Stimulated activated CD8-positive, alpha-beta memory T cell treated with anti-CD3 and anti-CD28 coated beads, Interleukin-4, amount 100 ng/mL, for 4 hours (primary cell): ENCODE data around the gene CDH4.
"Not testable (repeated sequence)": the region's sequence is repeated elsewhere in the genome, so short reads cannot be mapped to it uniquely, and the experiment has no call there.

Experiments
- DNase-seq, 2 donors: peaks; one replicate each; pipeline ENCODE4 v3.0.0-alpha.2; 2020; ENCODE audit warnings: low read depth in 2 of 2, low spot score in 1 of 2

The CDH4 gene

DNA sequence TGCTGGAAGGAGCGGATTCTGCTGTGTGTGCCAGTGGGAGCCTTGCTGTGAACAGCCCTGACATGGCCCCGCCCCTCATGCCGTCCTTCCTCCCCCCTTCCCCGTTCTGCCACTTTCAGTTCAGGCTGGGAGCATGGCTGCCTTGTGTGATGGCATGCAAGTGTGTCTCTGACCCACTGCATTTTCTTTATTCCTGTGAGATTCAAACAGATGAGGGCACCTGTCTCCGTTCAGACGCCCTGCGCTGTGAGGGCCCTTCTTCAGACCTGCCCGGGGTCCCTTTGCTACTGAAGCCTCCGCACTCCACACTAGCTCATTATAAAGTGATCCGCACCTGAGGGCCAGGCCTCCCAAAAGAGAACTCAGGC is 725.3 kb downstream of the CDH4 start:
- DNase-seq, result no peak

DNA sequence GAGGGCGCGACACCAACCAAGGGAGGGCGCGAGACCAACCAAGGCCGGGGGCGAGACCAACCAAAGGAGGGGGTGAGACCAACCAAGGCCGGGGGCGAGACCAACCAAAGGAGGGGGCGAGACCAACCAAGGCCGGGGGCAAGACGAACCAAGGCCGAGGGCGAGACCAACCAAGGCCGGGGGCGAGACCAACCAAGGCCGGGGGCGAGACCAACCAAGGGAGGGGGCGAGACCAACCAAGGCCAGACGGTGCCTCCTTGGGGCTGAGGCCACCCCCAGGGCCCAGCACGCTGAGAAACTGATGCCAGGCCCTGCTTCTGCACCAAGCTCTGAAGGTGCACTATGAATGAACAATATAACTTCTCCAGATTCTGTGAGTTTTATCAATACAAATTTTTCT is 726.4 kb downstream of the CDH4 start:
- no peak for DNase-seq

GRCh38 chr20:61979090-61979489 is 727.0 kb downstream of the CDH4 start:
- no peak for DNase-seq

DNA sequence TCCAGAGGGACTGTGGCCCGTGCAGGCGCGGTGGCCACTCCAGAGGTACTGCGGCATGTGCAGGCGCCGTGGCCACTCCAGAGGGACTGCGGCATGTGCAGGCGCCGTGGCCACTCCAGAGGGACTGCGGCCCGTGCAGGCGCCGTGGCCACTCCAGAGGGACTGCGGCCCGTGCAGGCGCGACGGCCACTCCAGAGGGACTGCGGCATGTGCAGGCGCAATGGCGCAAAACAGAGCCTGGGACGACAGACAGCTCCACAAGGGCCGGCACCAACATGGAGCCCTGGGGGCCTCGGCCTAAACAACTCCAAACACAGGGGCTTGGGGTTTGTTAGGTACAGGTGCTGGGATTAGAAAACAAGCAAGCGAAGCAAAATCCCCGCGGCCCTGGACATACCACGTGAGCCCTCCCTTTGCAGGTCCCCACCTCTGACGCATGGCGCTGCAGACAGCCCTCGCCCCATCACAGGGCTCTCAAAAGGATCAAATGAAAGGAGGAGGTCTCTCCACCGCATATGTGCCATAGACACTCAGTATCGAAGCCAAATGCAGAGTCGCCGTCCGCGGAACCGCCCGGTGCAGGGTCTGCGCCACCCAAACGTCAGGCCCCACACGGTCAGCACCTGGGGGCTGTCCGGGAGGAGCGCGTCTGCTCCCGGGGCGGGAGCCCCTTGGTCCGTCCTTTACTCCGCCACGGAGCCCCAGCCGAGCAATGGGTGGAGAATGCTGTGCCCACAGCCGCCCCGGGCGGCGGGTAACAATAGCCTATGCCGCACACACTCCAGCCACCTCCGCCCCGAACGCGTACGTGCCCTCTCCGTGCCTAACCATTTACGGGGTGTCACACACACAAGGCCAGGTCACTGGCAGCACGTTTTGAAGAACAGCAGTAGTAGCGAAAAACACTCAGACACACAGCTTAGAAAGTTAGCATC is 727.9 kb downstream of the CDH4 start:
- no peak for DNase-seq

- DNase-seq, result no peak
These were observed 728.9 kb downstream of the CDH4 start for GRCh38 chr20:61980647-61981583.

DNA sequence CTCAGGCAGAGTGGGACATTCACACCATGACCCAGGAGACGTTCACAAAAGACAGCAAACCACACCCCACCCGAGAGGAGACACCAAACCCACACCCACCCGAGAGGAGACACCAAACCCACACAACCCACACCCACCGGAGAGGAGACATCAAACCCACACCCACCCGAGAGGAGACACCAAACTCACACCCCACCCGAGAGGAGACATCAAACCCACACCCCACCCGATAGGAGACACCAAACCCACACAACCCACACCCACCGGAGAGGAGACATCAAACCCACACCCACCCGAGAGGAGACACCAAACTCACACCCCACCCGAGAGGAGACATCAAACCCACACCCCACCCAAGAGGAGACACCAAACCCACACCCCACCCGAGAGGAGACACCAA is 729.6 kb downstream of the CDH4 start:
- DNase-seq, result not testable (repeated sequence)

DNA sequence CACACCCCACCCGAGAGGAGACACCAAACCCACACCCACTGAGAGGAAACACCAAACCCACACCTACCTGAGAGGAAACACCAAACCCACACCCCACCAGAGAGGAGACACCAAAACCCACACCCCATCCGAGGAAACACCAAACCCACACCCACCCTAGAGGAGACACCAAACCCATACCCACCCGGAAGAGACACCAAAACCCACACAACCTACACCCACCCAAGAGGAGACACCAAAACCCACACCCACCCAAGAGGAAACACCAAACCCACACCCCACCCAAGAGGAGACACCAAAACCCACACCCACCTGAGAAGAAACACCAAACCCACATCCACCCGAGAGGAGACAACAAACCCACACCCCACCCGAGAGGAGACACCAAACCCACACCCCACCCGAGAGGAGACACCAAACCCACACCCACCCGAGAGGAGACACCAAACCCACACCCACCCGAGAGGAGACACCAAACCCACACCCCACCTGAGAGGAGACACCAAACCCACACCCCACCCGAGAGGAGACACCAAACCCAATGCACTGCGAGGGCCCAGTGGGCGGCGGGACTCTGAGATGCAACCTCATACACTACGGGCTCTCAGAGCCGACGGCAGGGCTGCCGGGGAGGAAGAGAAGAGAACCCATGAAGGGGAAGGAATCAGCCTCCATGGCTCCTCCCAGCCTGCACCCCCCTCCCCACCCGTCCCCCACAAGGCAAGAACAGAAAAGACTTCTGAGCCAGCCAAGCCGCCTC is 730.3 kb downstream of the CDH4 start:
- no peak for DNase-seq

- DNase-seq, result no peak
These were observed 730.9 kb downstream of the CDH4 start for GRCh38 chr20:61982951-61983315.

DNA sequence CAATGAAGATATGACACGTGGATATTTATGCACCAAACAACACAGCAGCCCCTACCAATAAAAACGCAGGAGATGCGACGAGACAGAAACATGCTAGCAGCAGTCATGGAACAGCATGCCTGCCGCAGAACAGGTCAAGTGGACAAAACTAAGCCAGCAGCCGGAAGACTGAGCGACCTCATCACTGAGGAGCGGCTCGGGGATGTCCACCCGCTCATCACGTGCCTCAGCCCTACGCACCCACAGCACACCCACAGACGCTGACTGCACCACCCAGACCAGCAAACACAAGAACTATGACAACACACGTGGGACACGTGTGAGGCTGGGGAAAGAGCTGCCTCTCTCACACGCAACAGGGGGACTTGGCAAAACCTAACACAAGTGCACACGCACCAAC is 731.9 kb downstream of the CDH4 start:
- DNase-seq, result no peak

GRCh38 chr20:61984431-61984830 is 732.4 kb downstream of the CDH4 start:
- not testable (repeated sequence) for DNase-seq

- DNase-seq, result no peak
These were observed 733.0 kb downstream of the CDH4 start for GRCh38 chr20:61985096-61985495.

GRCh38 chr20:61986762-61987321 is 734.8 kb downstream of the CDH4 start:
- DNase-seq, result no peak

DNA sequence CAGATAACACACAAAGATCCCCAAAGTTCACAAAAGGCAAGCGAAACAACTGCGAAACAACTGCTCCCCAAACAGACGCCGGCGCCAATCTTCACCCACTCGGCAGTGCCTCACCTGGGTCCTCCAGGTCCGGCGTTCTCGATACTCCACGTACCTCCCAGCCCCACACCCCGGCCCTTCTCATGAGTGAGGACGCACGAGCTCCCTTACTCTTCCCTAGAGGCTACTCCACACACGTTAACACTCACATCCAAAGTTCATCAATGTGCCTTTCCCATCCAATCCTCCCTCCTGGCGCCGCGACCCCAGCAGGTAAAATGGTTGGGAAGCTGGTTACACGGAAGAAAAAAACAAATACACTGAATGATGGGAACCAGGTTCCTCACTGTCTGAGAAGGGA is 736.6 kb downstream of the CDH4 start:
- DNase-seq, result no peak

DNA sequence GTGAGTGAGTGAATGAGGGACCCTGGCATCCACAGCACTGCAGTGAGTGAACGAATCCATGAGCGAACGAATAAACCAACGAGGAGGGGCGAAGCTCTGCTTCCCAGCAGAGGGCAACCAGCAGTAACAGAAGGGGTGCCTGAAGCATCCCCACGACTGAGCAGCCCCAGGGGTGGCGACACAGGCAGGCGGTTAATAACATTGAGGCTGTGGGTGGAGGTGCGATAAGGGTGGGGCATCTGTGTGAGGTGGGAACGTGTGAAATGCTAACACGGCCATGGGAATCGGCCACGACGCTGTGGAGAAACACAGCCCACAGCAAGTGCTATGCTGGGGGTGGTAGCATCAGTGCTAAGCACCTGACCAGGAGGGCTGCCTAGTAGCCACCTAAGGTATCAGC is 737.7 kb downstream of the CDH4 start:
- no peak for DNase-seq
